Calu3 (cell line): ENCODE data around the gene YPEL1. TPM values are rescaled to one million over a fixed set of nuclear protein-coding genes. Genes with fewer than 3 reads are reported as not detected.

Experiments used
- BruUV-seq: library from RNA; stranded (reverse); fragments of 400-500 nt; replicated peaks from 2 replicates; lab custom pipeline; 2021; lab: Mats Ljungman, UMichigan
- CTCF ChIA-PET: fragments of 300-600 bp; sonication (Branson Sonifier 250); formaldehyde crosslinking; loops from one replicate; lab custom pipeline; 2022; ENCODE audit warnings: antibody characterized with exemption; lab: Charles Lee
- DNase-seq: peaks from one replicate; pipeline ENCODE4 v3.0.0; 2022
- H3K27ac Mint-ChIP-seq: one replicate; pipeline ENCODE4 v1.8.0; 2022; ENCODE audit warnings: mixed read lengths; ENCODE audit not compliant: unreplicated experiment
- H3K27me3 Mint-ChIP-seq: one replicate; pipeline ENCODE4 v1.8.0; 2022; ENCODE audit warnings: mixed read lengths; ENCODE audit not compliant: unreplicated experiment
- H3K36me3 Mint-ChIP-seq: one replicate; pipeline ENCODE4 v1.8.0; 2022; ENCODE audit warnings: mild to moderate bottlenecking, moderate library complexity, mixed read lengths; ENCODE audit not compliant: insufficient read depth, unreplicated experiment
- H3K4me1 Mint-ChIP-seq: one replicate; pipeline ENCODE4 v1.8.0; 2022; ENCODE audit warnings: mild to moderate bottlenecking, low read depth, mixed read lengths; ENCODE audit not compliant: unreplicated experiment
- H3K4me3 Mint-ChIP-seq: one replicate; pipeline ENCODE4 v1.8.0; 2022; ENCODE audit warnings: mild to moderate bottlenecking, low read depth, moderate library complexity, mixed read lengths; ENCODE audit not compliant: unreplicated experiment
- H3K9me3 Mint-ChIP-seq: one replicate; pipeline ENCODE4 v1.8.0; 2022; ENCODE audit warnings: low read depth, mixed read lengths; ENCODE audit not compliant: unreplicated experiment
- CTCF ChIP-seq: fragments of 200-600 bp; IDR thresholded peaks from one replicate; pipeline ENCODE4 v1.8.0; 2022; ENCODE audit warnings: antibody characterized with exemption; ENCODE audit not compliant: unreplicated experiment
- intact Hi-C: fragments of 100-400 bp; cut with micrococcal nuclease; formaldehyde crosslinking; loops from one replicate; pipeline ENCODE4 v1.10.0; 2022; ENCODE audit not compliant: unreplicated experiment
- total RNA-seq: library from RNA; stranded (reverse); gene quantifications from 2 replicates; pipeline ENCODE4 v1.2.3, GENCODE V29; 2022

Gene YPEL1
- total RNA-seq, 1 experiment from 2014 or later: 3.3 TPM

- intact Hi-C loops: no loop called here
- H3K9me3 Mint-ChIP-seq: no peaks in the 10 kb centered on the region
- no peak for DNase-seq
- no peak overlapping the region for H3K4me3 Mint-ChIP-seq
- no TSS peak for BruUV-seq
- no peaks in the 10 kb centered on the region for H3K36me3 Mint-ChIP-seq
- H3K27me3 Mint-ChIP-seq: no peaks in the 10 kb centered on the region
- no peak overlapping the region for H3K27ac Mint-ChIP-seq
- no peaks in the 10 kb centered on the region for H3K4me1 Mint-ChIP-seq
- no peak for TF ChIP-seq CTCF
- CTCF ChIA-PET: interaction anchor here (0.6 kb wide), 1 partner anchor 1126 kb away, joined by 6 read pairs; no protein-coding TSS in a partner anchor
Observed at GRCh38 chr22:21728270-21728669, 7.3 kb downstream of the YPEL1 start.

- CTCF ChIA-PET: interaction anchor here (0.6 kb wide), 1 partner anchor 1126 kb away, joined by 6 read pairs; no protein-coding TSS in a partner anchor
- no peak for TF ChIP-seq CTCF
- H3K27ac Mint-ChIP-seq: no peak overlapping the region
- no peak for DNase-seq
- H3K9me3 Mint-ChIP-seq: no peaks in the 10 kb centered on the region
- H3K4me1 Mint-ChIP-seq: no peaks in the 10 kb centered on the region
- H3K4me3 Mint-ChIP-seq: no peak overlapping the region
- H3K27me3 Mint-ChIP-seq: no peaks in the 10 kb centered on the region
- intact Hi-C loops: no loop called here
- BruUV-seq: no TSS peak
- no peaks in the 10 kb centered on the region for H3K36me3 Mint-ChIP-seq
Observed at GRCh38 chr22:21727768-21728167, 7.8 kb downstream of the YPEL1 start.

- CTCF ChIA-PET: interaction anchor here (1.1 to 1.8 kb wide), 2 partner anchors 9 to 31 kb away, joined by 3 to 5 read pairs; partner anchors contain the start of gene YPEL1
Observed at GRCh38 chr22:21727159-21727558, 8.4 kb downstream of the YPEL1 start.

GRCh38 chr22:21726650-21727049 lies 8.9 kb downstream of the YPEL1 start:
- no peak for TF ChIP-seq CTCF
- intact Hi-C loops: no loop called here
- H3K4me3 Mint-ChIP-seq: no peak overlapping the region
- H3K27me3 Mint-ChIP-seq: no peaks in the 10 kb centered on the region
- DNase-seq: no peak
- no peaks in the 10 kb centered on the region for H3K9me3 Mint-ChIP-seq
- H3K36me3 Mint-ChIP-seq: no peaks in the 10 kb centered on the region
- no TSS peak for BruUV-seq
- H3K27ac Mint-ChIP-seq: no peak overlapping the region
- H3K4me1 Mint-ChIP-seq: no peaks in the 10 kb centered on the region
- CTCF ChIA-PET: interaction anchor here (1.1 to 1.8 kb wide), 2 partner anchors 9 to 31 kb away, joined by 3 to 5 read pairs; partner anchors contain the start of gene YPEL1

More at GRCh38 chr22:21727159-21727558, 8.4 kb downstream of the YPEL1 start:
- no peak for DNase-seq
- Mint-ChIP-seq H3K4me1 (no peaks in the 10 kb centered on the region), H3K36me3 (no peaks in the 10 kb centered on the region), H3K9me3 (no peaks in the 10 kb centered on the region), H3K4me3 (no peak overlapping the region), H3K27ac (no peak overlapping the region), H3K27me3 (no peaks in the 10 kb centered on the region)
- intact Hi-C loops: no loop called here
- no TSS peak for BruUV-seq
- no peak for TF ChIP-seq CTCF
